ENCODE results near the gene PDE4D.
A peak's percentile ranks its signal among the peaks of the same experiment; 100 is the strongest.
"Not testable (repeated sequence)": the region's sequence is repeated elsewhere in the genome, so short reads cannot be mapped to it uniquely, and the experiment has no call there.

The PDE4D gene

GRCh38 chr5:59407967-59408366 lies 485.6 kb downstream of the PDE4D start:
- H3K9ac ChIP-seq (ENCODE audit: low read length), result no peak overlapping the region
- no peaks in the 10 kb centered on the region for H3K9me3 ChIP-seq (ENCODE audit: low read length)
- H3K27me3 ChIP-seq (ENCODE audit: control insufficient read depth in 1 of 2, insufficient read depth in 2 of 2, low read length in 2 of 2), result no peaks in the 10 kb centered on the region
- no peak overlapping the region for H3K27ac ChIP-seq (ENCODE audit: low read depth, low read length)
- H3K4me1 ChIP-seq (ENCODE audit: insufficient read depth, low read length), result no peaks in the 10 kb centered on the region
- no peaks in the 10 kb centered on the region for H3K36me3 ChIP-seq (ENCODE audit: insufficient read depth, low read length)
- H3K4me3 ChIP-seq (ENCODE audit: low read depth in 1 of 2, low read length in 2 of 2), result no peak overlapping the region

DNA sequence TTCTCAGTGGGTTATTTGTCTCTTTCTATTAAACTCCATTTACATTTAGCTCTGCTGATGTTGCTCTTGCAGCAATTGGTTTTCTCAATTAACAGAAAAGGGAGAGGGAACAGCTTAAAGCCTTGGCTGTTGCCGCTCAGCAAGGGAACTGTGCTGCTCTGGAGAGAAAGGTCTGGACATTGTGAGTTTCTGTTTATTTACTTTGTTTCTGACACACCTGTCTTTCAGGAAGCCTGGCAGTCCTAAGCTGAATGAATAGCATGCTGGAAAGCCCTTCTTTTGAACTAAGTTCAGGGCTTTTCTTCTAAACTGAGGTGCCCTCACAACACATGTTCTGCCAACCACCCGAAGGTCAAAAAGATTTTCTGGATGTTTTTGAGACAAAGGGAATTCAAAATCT lies 491.9 kb downstream of the PDE4D start:
- no peaks in the 10 kb centered on the region for H3K36me3 ChIP-seq (ENCODE audit: insufficient read depth, low read length)
- H3K27me3 ChIP-seq (ENCODE audit: control insufficient read depth in 1 of 2, insufficient read depth in 2 of 2, low read length in 2 of 2), result no peaks in the 10 kb centered on the region
- no peak overlapping the region for H3K9ac ChIP-seq (ENCODE audit: low read length)
- no peak overlapping the region for H3K4me3 ChIP-seq (ENCODE audit: low read depth in 1 of 2, low read length in 2 of 2)
- no peak overlapping the region for H3K27ac ChIP-seq (ENCODE audit: low read depth, low read length)
- no peaks in the 10 kb centered on the region for H3K4me1 ChIP-seq (ENCODE audit: insufficient read depth, low read length)
- no peaks in the 10 kb centered on the region for H3K9me3 ChIP-seq (ENCODE audit: low read length)

- not testable (repeated sequence) for H3K4me1 ChIP-seq (ENCODE audit: insufficient read depth, low read length); H3K9ac ChIP-seq (ENCODE audit: low read length); H3K4me3 ChIP-seq (ENCODE audit: low read depth in 1 of 2, low read length in 2 of 2); H3K9me3 ChIP-seq (ENCODE audit: low read length); H3K27me3 ChIP-seq (ENCODE audit: control insufficient read depth in 1 of 2, insufficient read depth in 2 of 2, low read length in 2 of 2); H3K36me3 ChIP-seq (ENCODE audit: insufficient read depth, low read length); H3K27ac ChIP-seq (ENCODE audit: low read depth, low read length)
Observed at GRCh38 chr5:59394956-59395355, 498.6 kb downstream of the PDE4D start.

GRCh38 chr5:59393585-59394420 lies 499.7 kb downstream of the PDE4D start:
- Histone ChIP-seq H3K4me1 (ENCODE audit: insufficient read depth, low read length) (no peaks in the 10 kb centered on the region), H3K4me3 (ENCODE audit: low read depth in 1 of 2, low read length in 2 of 2) (no peak overlapping the region), H3K27ac (ENCODE audit: low read depth, low read length) (no peak overlapping the region), H3K36me3 (ENCODE audit: insufficient read depth, low read length) (no peaks in the 10 kb centered on the region), H3K27me3 (ENCODE audit: control insufficient read depth in 1 of 2, insufficient read depth in 2 of 2, low read length in 2 of 2) (no peaks in the 10 kb centered on the region), H3K9ac (ENCODE audit: low read length) (no peak overlapping the region), H3K9me3 (ENCODE audit: low read length) (no peaks in the 10 kb centered on the region)

GRCh38 chr5:59391576-59391975 lies 501.9 kb downstream of the PDE4D start:
- no peaks in the 10 kb centered on the region for H3K36me3 ChIP-seq (ENCODE audit: insufficient read depth, low read length)
- no peaks in the 10 kb centered on the region for H3K27me3 ChIP-seq (ENCODE audit: control insufficient read depth in 1 of 2, insufficient read depth in 2 of 2, low read length in 2 of 2)
- H3K27ac ChIP-seq (ENCODE audit: low read depth, low read length), result no peak overlapping the region
- H3K4me3 ChIP-seq (ENCODE audit: low read depth in 1 of 2, low read length in 2 of 2), result no peak overlapping the region
- no peak overlapping the region for H3K9ac ChIP-seq (ENCODE audit: low read length)
- H3K9me3 ChIP-seq (ENCODE audit: low read length), result no peaks in the 10 kb centered on the region
- no peaks in the 10 kb centered on the region for H3K4me1 ChIP-seq (ENCODE audit: insufficient read depth, low read length)

GRCh38 chr5:59390989-59391388 lies 502.5 kb downstream of the PDE4D start:
- H3K4me1 ChIP-seq (ENCODE audit: insufficient read depth, low read length), result no peaks in the 10 kb centered on the region
- H3K27ac ChIP-seq (ENCODE audit: low read depth, low read length), result no peak overlapping the region
- no peak overlapping the region for H3K9ac ChIP-seq (ENCODE audit: low read length)
- no peaks in the 10 kb centered on the region for H3K9me3 ChIP-seq (ENCODE audit: low read length)
- no peaks in the 10 kb centered on the region for H3K36me3 ChIP-seq (ENCODE audit: insufficient read depth, low read length)
- no peaks in the 10 kb centered on the region for H3K27me3 ChIP-seq (ENCODE audit: control insufficient read depth in 1 of 2, insufficient read depth in 2 of 2, low read length in 2 of 2)
- no peak overlapping the region for H3K4me3 ChIP-seq (ENCODE audit: low read depth in 1 of 2, low read length in 2 of 2)

- no peak overlapping the region for H3K27ac ChIP-seq (ENCODE audit: low read depth, low read length)
- H3K4me1 ChIP-seq (ENCODE audit: insufficient read depth, low read length), result no peaks in the 10 kb centered on the region
- H3K4me3 ChIP-seq (ENCODE audit: low read depth in 1 of 2, low read length in 2 of 2), result no peak overlapping the region
- no peak overlapping the region for H3K9ac ChIP-seq (ENCODE audit: low read length)
- H3K9me3 ChIP-seq (ENCODE audit: low read length), result no peaks in the 10 kb centered on the region
- no peaks in the 10 kb centered on the region for H3K36me3 ChIP-seq (ENCODE audit: insufficient read depth, low read length)
- H3K27me3 ChIP-seq (ENCODE audit: control insufficient read depth in 1 of 2, insufficient read depth in 2 of 2, low read length in 2 of 2), result no peaks in the 10 kb centered on the region
Observed at GRCh38 chr5:59390074-59390659, 503.4 kb downstream of the PDE4D start.

DNA sequence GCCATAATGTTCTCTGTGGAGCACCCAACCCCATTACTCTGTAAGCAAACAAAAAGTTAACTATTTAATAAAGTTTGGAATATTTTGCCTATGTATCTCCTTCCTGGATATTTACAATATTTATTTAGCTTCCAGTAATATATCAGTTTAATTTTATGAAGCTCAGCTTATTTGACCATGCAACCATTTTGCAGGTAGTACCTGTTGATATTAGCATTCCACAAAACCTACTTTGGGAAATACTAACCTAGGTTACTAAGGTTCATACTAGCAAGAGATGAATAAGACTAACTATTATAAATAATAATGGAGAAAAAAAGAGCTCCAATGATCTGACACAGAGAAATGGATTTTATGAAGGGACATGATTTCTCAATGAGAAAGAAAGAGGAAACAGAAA lies 506.4 kb downstream of the PDE4D start:
- Histone ChIP-seq H3K27ac (ENCODE audit: low read depth, low read length) (no peak overlapping the region), H3K9me3 (ENCODE audit: low read length) (no peaks in the 10 kb centered on the region), H3K27me3 (ENCODE audit: control insufficient read depth in 1 of 2, insufficient read depth in 2 of 2, low read length in 2 of 2) (no peaks in the 10 kb centered on the region), H3K36me3 (ENCODE audit: insufficient read depth, low read length) (no peaks in the 10 kb centered on the region), H3K4me3 (ENCODE audit: low read depth in 1 of 2, low read length in 2 of 2) (no peak overlapping the region), H3K9ac (ENCODE audit: low read length) (no peak overlapping the region), H3K4me1 (ENCODE audit: insufficient read depth, low read length) (no peaks in the 10 kb centered on the region)

GRCh38 chr5:59385700-59386099 lies 507.8 kb downstream of the PDE4D start:
- H3K27ac ChIP-seq (ENCODE audit: low read depth, low read length), result no peak overlapping the region
- no peaks in the 10 kb centered on the region for H3K9me3 ChIP-seq (ENCODE audit: low read length)
- H3K9ac ChIP-seq (ENCODE audit: low read length), result no peak overlapping the region
- H3K36me3 ChIP-seq (ENCODE audit: insufficient read depth, low read length), result no peaks in the 10 kb centered on the region
- H3K4me3 ChIP-seq (ENCODE audit: low read depth in 1 of 2, low read length in 2 of 2), result no peak overlapping the region
- no peaks in the 10 kb centered on the region for H3K27me3 ChIP-seq (ENCODE audit: control insufficient read depth in 1 of 2, insufficient read depth in 2 of 2, low read length in 2 of 2)
- H3K4me1 ChIP-seq (ENCODE audit: insufficient read depth, low read length), result peaks cover 3% of the 10 kb centered on the region

DNA sequence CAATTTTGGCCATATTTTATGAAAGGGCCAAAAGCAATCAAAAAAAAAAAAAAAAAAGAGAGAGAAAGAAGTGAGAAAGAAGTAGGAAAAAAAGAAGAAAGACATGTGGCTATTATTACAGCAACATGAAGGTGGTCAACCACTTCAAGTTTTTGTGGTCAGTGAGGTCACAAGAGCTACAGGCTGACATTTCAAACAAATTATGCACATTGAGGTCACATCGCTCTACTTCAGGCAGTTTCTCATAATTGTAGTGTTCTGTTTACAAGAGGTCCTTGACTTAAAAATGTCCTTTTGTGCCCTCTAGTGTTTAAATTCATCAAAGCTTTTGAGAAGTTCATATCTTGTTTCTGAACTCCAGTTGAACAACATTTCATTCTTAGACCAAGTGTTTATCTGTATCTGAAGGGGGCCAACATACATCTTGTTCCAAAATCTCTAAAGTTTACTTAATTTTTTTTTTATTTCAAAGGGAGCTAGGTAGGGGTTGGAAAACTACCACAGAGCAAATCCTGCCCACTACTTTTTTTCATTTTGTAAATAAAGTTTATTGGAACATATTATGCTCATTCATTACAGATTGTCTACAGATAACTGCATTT lies 513.1 kb downstream of the PDE4D start:
- peaks cover 9% of the 10 kb centered on the region for H3K4me1 ChIP-seq (ENCODE audit: insufficient read depth, low read length)
- peak overlapping the region; percentile 12 for H3K27ac ChIP-seq (ENCODE audit: low read depth, low read length)
- no peaks in the 10 kb centered on the region for H3K9me3 ChIP-seq (ENCODE audit: low read length)
- no peak overlapping the region for H3K4me3 ChIP-seq (ENCODE audit: low read depth in 1 of 2, low read length in 2 of 2)
- H3K27me3 ChIP-seq (ENCODE audit: control insufficient read depth in 1 of 2, insufficient read depth in 2 of 2, low read length in 2 of 2), result no peaks in the 10 kb centered on the region
- no peak overlapping the region for H3K9ac ChIP-seq (ENCODE audit: low read length)
- H3K36me3 ChIP-seq (ENCODE audit: insufficient read depth, low read length), result no peaks in the 10 kb centered on the region

DNA sequence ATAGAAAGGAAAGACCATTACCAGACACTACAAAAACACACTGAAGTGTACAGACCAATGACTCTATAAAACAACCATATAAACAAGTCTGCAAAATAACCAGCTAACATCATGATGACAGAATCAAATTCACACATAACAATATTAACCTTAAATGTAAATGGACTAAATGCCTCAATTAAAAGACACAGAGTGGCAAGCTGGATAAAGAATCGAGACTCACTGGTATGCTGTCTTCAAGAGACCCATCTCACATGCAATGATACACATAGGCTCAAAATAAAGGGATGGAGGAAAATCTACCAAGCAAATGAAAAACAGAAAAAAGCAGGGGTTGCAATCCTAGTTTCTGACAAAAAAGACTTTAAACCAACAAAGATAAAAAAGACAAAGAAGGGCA lies 519.5 kb downstream of the PDE4D start:
- H3K9me3 ChIP-seq (ENCODE audit: low read length); H3K4me1 ChIP-seq (ENCODE audit: insufficient read depth, low read length); H3K9ac ChIP-seq (ENCODE audit: low read length); H3K27ac ChIP-seq (ENCODE audit: low read depth, low read length); H3K4me3 ChIP-seq (ENCODE audit: low read depth in 1 of 2, low read length in 2 of 2); H3K36me3 ChIP-seq (ENCODE audit: insufficient read depth, low read length); H3K27me3 ChIP-seq (ENCODE audit: control insufficient read depth in 1 of 2, insufficient read depth in 2 of 2, low read length in 2 of 2): not testable (repeated sequence)

Measured in muscle layer of colon (tissue), 2 donors.